GM12892 (cell line): ENCODE results near the gene BNIP3.

Experiments used
- POLR2A ChIP-seq: IDR thresholded peaks from 2 replicates; pipeline ENCODE4 v1.6.1; 2011; ENCODE audit warnings: low read depth, low read length, control low read depth
- POLR2AphosphoS5 ChIP-seq: IDR thresholded peaks from 2 replicates; pipeline ENCODE4 v1.6.1; 2011; ENCODE audit warnings: low read depth, low read length, control low read depth

GRCh38 chr10:131980761-131981428, 828 bp downstream of the BNIP3 start:
- TF ChIP-seq POLR2AphosphoS5, result no peak
- TF ChIP-seq POLR2A, result no peak
